ENCODE measurements around the gene FAM169A.
"Not testable (repeated sequence)": the region's sequence is repeated elsewhere in the genome, so short reads cannot be mapped to it uniquely, and the experiment has no call there.

FAM169A gene

GRCh38 chr5:74762599-74762998, 103.6 kb downstream of the FAM169A start:
- DNase-seq (ENCODE audit: low read depth, low spot score) = peak; percentile 32
- no peak for TF ChIP-seq CTCF (IDR thresholded peaks at IDR 0.05; ENCODE audit: low read depth, low read length)
- H3K4me3 ChIP-seq (ENCODE audit: low read depth, low read length) = no peak overlapping the region
- in situ Hi-C loops (cut with HindIII; ENCODE audit: low sequenced_read_pairs) = no loop called here

GRCh38 chr5:74761241-74761640, 104.9 kb downstream of the FAM169A start:
- DNase-seq (ENCODE audit: low read depth, low spot score) = no peak
- in situ Hi-C loops (cut with HindIII; ENCODE audit: low sequenced_read_pairs) = no loop called here
- no peak for TF ChIP-seq CTCF (IDR thresholded peaks at IDR 0.05; ENCODE audit: low read depth, low read length)

GRCh38 chr5:74748742-74749141, 117.4 kb downstream of the FAM169A start:
- DNase-seq (ENCODE audit: low read depth, low spot score); in situ Hi-C loops (cut with HindIII; ENCODE audit: low sequenced_read_pairs); H3K4me3 ChIP-seq (ENCODE audit: low read depth, low read length): not testable (repeated sequence)

More at GRCh38 chr5:74761241-74761640, 104.9 kb downstream of the FAM169A start:
- H3K4me3 ChIP-seq (ENCODE audit: low read depth, low read length) = no peak overlapping the region

- H3K4me3 ChIP-seq (ENCODE audit: low read depth, low read length) = no peak overlapping the region
- TF ChIP-seq CTCF (IDR thresholded peaks at IDR 0.05; ENCODE audit: low read depth, low read length) = no peak
- in situ Hi-C loops (cut with HindIII; ENCODE audit: low sequenced_read_pairs) = no loop called here
- no peak for DNase-seq (ENCODE audit: low read depth, low spot score)
These were observed 127.8 kb downstream of the FAM169A start for GRCh38 chr5:74738406-74738805.

GRCh38 chr5:74736759-74737158, 129.4 kb downstream of the FAM169A start:
- DNase-seq (ENCODE audit: low read depth, low spot score) = no peak
- no peak for TF ChIP-seq CTCF (IDR thresholded peaks at IDR 0.05; ENCODE audit: low read depth, low read length)
- H3K4me3 ChIP-seq (ENCODE audit: low read depth, low read length) = no peak overlapping the region
- in situ Hi-C loops (cut with HindIII; ENCODE audit: low sequenced_read_pairs) = no loop called here
